ENCODE results near the gene METTL14.
A peak's percentile ranks its signal among the peaks of the same experiment; 100 is the strongest.

The METTL14 gene

DNA sequence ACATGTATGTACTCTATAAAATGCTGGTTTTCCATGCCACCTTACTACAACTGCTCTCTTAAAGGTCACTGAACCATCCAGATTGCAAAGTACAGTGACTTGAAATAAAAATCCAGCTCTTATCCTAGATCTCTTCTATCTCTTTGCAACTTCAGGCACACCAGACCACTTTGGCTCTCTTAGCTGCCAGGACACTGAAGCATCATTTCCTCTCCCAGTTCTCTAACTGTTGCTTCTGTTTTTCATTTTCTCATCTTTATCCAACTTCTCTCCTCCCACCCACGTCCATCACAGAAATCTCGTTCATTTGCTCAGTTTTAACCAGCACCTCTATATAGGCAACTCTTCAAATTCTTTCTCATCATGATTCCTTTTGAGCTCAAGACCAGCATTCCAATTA is 74.3 kb downstream of the METTL14 start:
- no peak for DNase-seq (ENCODE audit: low spot score)

DNA sequence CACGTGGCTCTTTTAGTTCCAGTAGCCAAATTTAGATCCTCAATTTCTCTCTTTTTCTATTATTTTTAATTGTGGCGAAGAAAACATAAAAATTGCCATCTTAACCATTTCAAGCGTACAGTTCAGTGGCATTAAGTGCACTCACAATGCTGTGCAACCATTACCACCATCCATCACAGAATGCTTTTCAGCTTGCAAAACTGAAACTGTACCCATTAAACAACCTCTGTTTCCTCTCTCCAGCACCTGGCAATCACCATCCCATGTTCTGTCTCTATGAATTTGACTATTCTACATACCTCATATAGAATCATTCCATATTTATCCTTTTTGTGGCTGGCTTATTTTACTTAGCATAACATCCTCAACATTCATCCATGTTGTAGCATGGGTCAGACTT is 74.9 kb downstream of the METTL14 start:
- DNase-seq (ENCODE audit: low spot score) = peak; percentile 16

DNA sequence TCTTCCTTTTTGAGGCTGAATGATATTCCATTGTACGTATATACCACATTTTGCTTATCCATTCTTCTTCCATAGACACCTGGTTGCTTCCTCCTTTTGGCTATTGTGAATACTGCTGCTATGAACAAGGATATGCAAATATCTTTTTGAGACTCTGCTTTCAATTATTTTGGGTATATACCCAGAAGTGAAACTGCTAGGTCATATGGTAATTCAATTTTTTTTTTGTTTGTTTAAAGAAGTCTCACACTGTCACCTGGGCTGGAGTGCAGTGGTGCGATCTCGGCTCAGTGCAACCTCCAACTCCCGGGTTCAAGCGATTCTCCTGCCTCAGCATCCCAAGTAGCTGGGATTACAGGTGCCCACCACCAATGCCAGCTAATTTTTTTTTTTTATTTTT is 75.3 kb downstream of the METTL14 start:
- DNase-seq (ENCODE audit: low spot score) = peak; percentile 6

DNA sequence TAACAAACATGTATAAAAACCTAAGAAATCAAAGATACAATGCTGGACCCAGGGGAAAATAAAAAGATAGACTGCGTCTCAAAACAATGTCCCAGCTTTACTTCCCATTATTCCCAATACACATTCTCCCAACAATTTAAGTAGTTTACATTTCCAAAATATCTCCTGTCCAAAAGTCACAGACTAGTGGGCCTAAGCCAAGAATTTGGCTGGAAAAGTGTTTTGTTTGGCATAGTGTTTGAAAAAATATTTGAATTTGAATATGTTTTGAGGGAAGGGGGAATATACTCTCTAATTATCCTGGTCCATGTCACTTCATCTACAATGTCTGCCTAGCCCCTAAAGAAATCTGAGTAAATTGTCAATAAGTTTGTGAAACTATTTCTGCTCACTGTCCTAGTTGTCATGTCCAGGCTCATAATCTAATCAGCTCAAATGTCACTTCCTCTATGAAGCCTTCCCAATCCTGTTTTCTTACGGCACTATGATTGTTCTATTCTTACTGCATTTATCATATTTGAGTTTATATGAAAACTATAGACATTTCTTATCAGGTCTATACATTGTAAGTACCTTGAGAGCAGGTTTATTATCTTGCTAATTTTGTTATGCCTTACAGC is 76.3 kb downstream of the METTL14 start:
- DNase-seq (ENCODE audit: low spot score) = no peak

DNA sequence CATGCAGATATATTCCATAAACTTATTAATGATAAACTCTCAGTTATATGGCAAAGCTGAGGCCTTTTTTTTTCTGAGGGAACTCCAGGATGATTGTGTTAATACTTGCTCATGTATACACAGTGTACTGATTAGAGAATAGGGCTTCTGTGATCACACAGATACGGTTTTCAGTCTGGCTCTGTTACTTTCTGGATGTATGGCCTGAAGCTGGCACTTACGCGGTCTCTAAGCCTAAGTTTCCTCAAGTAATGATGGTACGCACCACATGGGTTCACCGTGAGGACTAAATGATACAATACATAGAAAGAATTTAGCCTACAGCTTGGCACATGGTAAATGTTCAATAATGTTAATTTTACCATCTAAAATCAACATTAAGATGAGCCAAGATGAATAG is 77.0 kb downstream of the METTL14 start:
- DNase-seq (ENCODE audit: low spot score) = no peak

DNA sequence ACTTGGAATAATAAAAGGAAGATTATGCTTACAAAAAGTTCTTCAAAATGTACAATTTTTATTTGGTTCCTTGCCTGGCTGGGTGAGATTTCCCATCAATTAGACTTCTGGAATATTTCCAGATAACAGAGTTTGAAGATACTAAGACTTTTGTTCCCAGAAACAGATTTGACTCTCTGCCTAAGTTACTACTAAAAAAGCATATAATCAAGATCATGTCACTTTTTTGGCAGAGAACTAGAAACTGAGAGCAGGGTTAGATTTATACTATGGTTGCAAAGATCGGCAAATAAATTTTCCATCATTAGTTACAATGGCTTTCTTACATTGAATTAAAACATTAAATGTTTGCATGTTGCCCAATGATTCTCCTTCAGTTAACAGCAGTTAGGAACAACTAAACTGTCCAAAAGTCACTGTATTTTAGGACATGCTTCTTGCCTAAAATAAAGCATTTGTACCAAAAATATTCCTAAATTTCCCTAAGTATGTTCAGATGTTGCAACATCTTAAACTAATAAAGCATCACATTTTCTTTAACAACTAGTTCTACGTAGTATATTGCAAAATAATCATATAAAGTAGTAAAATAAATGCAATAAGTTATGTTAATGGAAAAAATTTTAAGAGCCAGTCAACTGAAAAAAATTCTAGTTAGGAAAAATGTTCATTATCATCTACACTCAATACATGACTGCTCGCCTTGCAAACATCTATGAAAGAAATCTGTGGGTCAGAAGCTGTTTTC is 77.7 kb downstream of the METTL14 start:
- no peak for DNase-seq (ENCODE audit: low spot score)

All from germinal center (tissue), 1 donor.